SU-DHL-6 (cell line): ENCODE data around the gene USP21.

ENCODE experiments used
- H2AFZ ChIP-seq: fragments of 200-600 bp; sonication (generic); 2 replicates; pipeline ENCODE4 v1.6.1; 2014; ENCODE audit warnings: low read depth, mild to moderate bottlenecking, moderate library complexity, mixed read lengths, antibody characterized with exemption, low read length; ENCODE audit not compliant: severe bottlenecking
- H3F3A ChIP-seq: fragments of 200-600 bp; shearing (Covaris generic); 2 replicates; pipeline ENCODE4 v1.6.0; 2016; ENCODE audit warnings: antibody characterized with exemption, mild to moderate bottlenecking; ENCODE audit not compliant: insufficient read depth
- H3K27ac ChIP-seq: fragments of 200-600 bp; sonication (generic); 2 replicates; pipeline ENCODE4 v1.5.1; 2016; ENCODE audit warnings: low read depth, mild to moderate bottlenecking, low read length, moderate library complexity, mixed read lengths
- H3K27me3 ChIP-seq: fragments of 200-600 bp; sonication (generic), shearing (Covaris generic); 2 replicates; pipeline ENCODE4 v1.6.0; 2014; ENCODE audit warnings: mild to moderate bottlenecking, low read length
- H3K36me3 ChIP-seq: fragments of 200-600 bp; sonication (generic); 2 replicates; pipeline ENCODE4 v1.6.1; 2014; ENCODE audit warnings: mild to moderate bottlenecking, low read length, mixed read lengths
- H3K4me2 ChIP-seq: fragments of 300-600, 200-600 bp; shearing (Covaris generic), sonication (generic); 2 replicates; pipeline ENCODE4 v1.6.0; 2014; ENCODE audit warnings: low read length, low read depth, mild to moderate bottlenecking; ENCODE audit not compliant: poor library complexity, severe bottlenecking
- H3K4me3 ChIP-seq: fragments of 200-600 bp; sonication (generic); 2 replicates; pipeline ENCODE4 v1.5.1; 2014; ENCODE audit warnings: antibody characterized with exemption, low read length, mild to moderate bottlenecking, mixed read lengths; ENCODE audit not compliant: insufficient read depth, poor library complexity, severe bottlenecking
- H3K79me2 ChIP-seq: fragments of 200-600 bp; sonication (generic); 2 replicates; pipeline ENCODE4 v1.6.1; 2014; ENCODE audit warnings: mild to moderate bottlenecking, low read length, moderate library complexity; ENCODE audit not compliant: insufficient read depth
- H3K9ac ChIP-seq: fragments of 200-600 bp; sonication (generic); 2 replicates; pipeline ENCODE4 v1.7.0; 2014; ENCODE audit warnings: mild to moderate bottlenecking, low read length
- H3K9me2 ChIP-seq: fragments of 200-600 bp; sonication (generic); replicated peaks from 2 replicates; pipeline ENCODE4 v1.6.1; 2014; ENCODE audit warnings: low read length; ENCODE audit not compliant: insufficient read depth
- H3K9me3 ChIP-seq: fragments of 200-600 bp; sonication (generic); 2 replicates; pipeline ENCODE4 v1.6.1; 2014; ENCODE audit warnings: low read length, mixed read lengths; ENCODE audit not compliant: insufficient read depth
- H4K20me1 ChIP-seq: fragments of 200-600 bp; sonication (generic); 2 replicates; pipeline ENCODE4 v1.6.1; 2014; ENCODE audit warnings: low read depth, mild to moderate bottlenecking, antibody characterized with exemption, low read length, moderate library complexity, mixed read lengths
- CTCF ChIP-seq: fragments of 200-600 bp; sonication (generic); IDR thresholded peaks from one replicate; pipeline ENCODE4 v1.5.1; 2017; ENCODE audit warnings: antibody characterized with exemption, mild to moderate bottlenecking, low read length, moderate library complexity; ENCODE audit not compliant: insufficient read depth, poor library complexity, severe bottlenecking
- EZH2phosphoT487 ChIP-seq: fragments of 200-600 bp; sonication (generic), shearing (Covaris generic); conservative IDR thresholded peaks from 2 replicates; pipeline ENCODE4 v1.6.1; 2018; ENCODE audit warnings: mild to moderate bottlenecking, antibody characterized with exemption, low read length, moderate library complexity, mixed read lengths

USP21 gene

GRCh38 chr1:161182214-161182613 is 22.9 kb downstream of the USP21 start:
- Histone ChIP-seq H3K36me3 (no peaks in the 10 kb centered on the region), H3K9me2 (no peaks in the 10 kb centered on the region), H3K27ac (no peak overlapping the region), H3F3A (peaks cover 13% of the 10 kb centered on the region), H2AFZ (no peak overlapping the region), H3K9me3 (no peaks in the 10 kb centered on the region), H3K4me2 (no peak overlapping the region), H3K79me2 (no peaks in the 10 kb centered on the region), H3K4me3 (no peak overlapping the region), H4K20me1 (no peaks in the 10 kb centered on the region), H3K27me3 (no peaks in the 10 kb centered on the region), H3K9ac (no peak overlapping the region)
- TF ChIP-seq CTCF (no peak), EZH2phosphoT487 (no peak)

- no peaks in the 10 kb centered on the region for H3K9me2 ChIP-seq
- H3K36me3 ChIP-seq, result no peaks in the 10 kb centered on the region
- no peak for TF ChIP-seq CTCF
- no peak for TF ChIP-seq EZH2phosphoT487
- peak overlapping the region; percentile 66 for H2AFZ ChIP-seq
- no peaks in the 10 kb centered on the region for H3K79me2 ChIP-seq
- no peak overlapping the region for H3K4me3 ChIP-seq
- H4K20me1 ChIP-seq, result no peaks in the 10 kb centered on the region
- H3F3A ChIP-seq, result peaks cover 4% of the 10 kb centered on the region; the same call in 1 of the 2 replicates
- H3K9ac ChIP-seq, result no peak overlapping the region
- no peaks in the 10 kb centered on the region for H3K27me3 ChIP-seq
- peak overlapping the region; percentile 46 for H3K4me2 ChIP-seq
- no peaks in the 10 kb centered on the region for H3K9me3 ChIP-seq
- peak overlapping the region; percentile 46 for H3K27ac ChIP-seq
Measured at GRCh38 chr1:161185282-161185682, 26.0 kb downstream of the USP21 start.

GRCh38 chr1:161185732-161186311 is 26.5 kb downstream of the USP21 start:
- Histone ChIP-seq H4K20me1 (no peaks in the 10 kb centered on the region), H3K4me2 (peak overlapping the region; percentile 46), H3K9me2 (no peaks in the 10 kb centered on the region), H2AFZ (peak overlapping the region; percentile 66), H3K27ac (peak overlapping the region; percentile 46), H3K27me3 (no peaks in the 10 kb centered on the region), H3K4me3 (peak overlapping the region; percentile 9), H3K36me3 (no peaks in the 10 kb centered on the region), H3K79me2 (no peaks in the 10 kb centered on the region), H3F3A (peaks cover 4% of the 10 kb centered on the region; the same call in 1 of the 2 replicates), H3K9ac (no peak overlapping the region), H3K9me3 (no peaks in the 10 kb centered on the region)
- TF ChIP-seq CTCF, result no peak
- no peak for TF ChIP-seq EZH2phosphoT487
